HEK293 (cell line): ENCODE data around the gene OVOL1.

Experiments
- CTCF ChIA-PET: fragments of 350-600 bp; formaldehyde crosslinking; extraction: SDS; loops from one replicate; lab custom pipeline; 2021; ENCODE audit warnings: antibody characterized with exemption; lab: Yijun Ruan, JAX
- POLR2A ChIA-PET: fragments of 300-600 bp; formaldehyde crosslinking; extraction: SDS; loops from one replicate; lab custom pipeline; 2020; ENCODE audit warnings: antibody characterized with exemption, inconsistent platforms; lab: Yijun Ruan, JAX
- H3K27ac ChIP-seq: fragments of 200-500 bp; sonication (Bioruptor generic); 2 replicates; pipeline ENCODE4 v1.5.1; 2014; ENCODE audit warnings: low read depth, low read length, control low read depth, inconsistent platforms; ENCODE audit errors: extremely low read depth
- H3K36me3 ChIP-seq, 2 experiments: fragments of 200-500 bp in 1 of 2; sonication (Bioruptor generic) in 1 of 2; 1 replicate in 1 of 2; 2 replicates in 1 of 2; pipeline ENCODE4 v1.5.1; 2014 to 2017; ENCODE audit warnings: inconsistent platforms in 2 of 2, low read length in 2 of 2; ENCODE audit not compliant: control insufficient read depth in 2 of 2, insufficient read depth in 1 of 2
- H3K4me1 ChIP-seq: fragments of 200-500 bp; sonication (Bioruptor generic); 2 replicates; pipeline ENCODE4 v1.5.1; 2014; ENCODE audit warnings: mild to moderate bottlenecking, low read length, inconsistent platforms; ENCODE audit not compliant: control insufficient read depth, insufficient read depth
- H3K4me3 ChIP-seq: 2 replicates; pipeline ENCODE4 v1.5.1; 2011; ENCODE audit warnings: low read depth, mild to moderate bottlenecking, control low read depth, low read length, moderate library complexity
- H3K9me3 ChIP-seq: fragments of 200-500 bp; sonication (Bioruptor generic); 2 replicates; pipeline ENCODE4 v1.5.1; 2014; ENCODE audit warnings: low read depth, low read length, inconsistent platforms; ENCODE audit not compliant: control insufficient read depth, insufficient read depth
- ATF2 ChIP-seq: fragments of 450-650 bp; formaldehyde crosslinking; IDR thresholded peaks from 2 replicates; pipeline ENCODE4 v1.5.1; 2016; ENCODE audit warnings: missing biosample characterization, missing genetic modification characterization, low read depth
- GLI4 ChIP-seq: fragments of 450-650 bp; formaldehyde crosslinking; IDR thresholded peaks from 2 replicates; pipeline ENCODE4 v1.5.1; 2016; ENCODE audit warnings: missing biosample characterization, missing genetic modification characterization
- GLIS1 ChIP-seq: fragments of 450-650 bp; formaldehyde crosslinking; IDR thresholded peaks from 2 replicates; pipeline ENCODE4 v1.5.1; 2016; ENCODE audit warnings: missing biosample characterization, missing genetic modification characterization
- GLIS2 ChIP-seq: fragments of 450-650 bp; formaldehyde crosslinking; IDR thresholded peaks from 2 replicates; pipeline ENCODE4 v1.5.1; 2016; ENCODE audit warnings: missing biosample characterization, missing genetic modification characterization
- PATZ1 ChIP-seq: fragments of 450-650 bp; formaldehyde crosslinking; IDR thresholded peaks from 2 replicates; pipeline ENCODE4 v1.5.1; 2016; ENCODE audit warnings: missing biosample characterization, missing genetic modification characterization
- SALL2 ChIP-seq: fragments of 450-650 bp; formaldehyde crosslinking; IDR thresholded peaks from 2 replicates; pipeline ENCODE4 v1.5.0; 2017; ENCODE audit warnings: missing biosample characterization, mild to moderate bottlenecking, missing genetic modification characterization, borderline replicate concordance
- ZBTB20 ChIP-seq: fragments of 450-650 bp; formaldehyde crosslinking; IDR thresholded peaks from 2 replicates; pipeline ENCODE4 v1.5.1; 2016; ENCODE audit warnings: missing biosample characterization, missing genetic modification characterization
- ZNF121 ChIP-seq: fragments of 450-650 bp; formaldehyde crosslinking; IDR thresholded peaks from 2 replicates; pipeline ENCODE4 v1.5.1; 2016; ENCODE audit warnings: missing biosample characterization, missing genetic modification characterization
- ZNF174 ChIP-seq: fragments of 450-650 bp; formaldehyde crosslinking; IDR thresholded peaks from 2 replicates; pipeline ENCODE4 v1.5.0; 2017; ENCODE audit warnings: missing biosample characterization, mild to moderate bottlenecking, missing genetic modification characterization
- ZNF19 ChIP-seq: fragments of 450-650 bp; formaldehyde crosslinking; IDR thresholded peaks from 2 replicates; pipeline ENCODE4; 2016; ENCODE audit warnings: missing biosample characterization, missing genetic modification characterization, low read depth
- ZNF211 ChIP-seq: fragments of 450-650 bp; formaldehyde crosslinking; IDR thresholded peaks from 2 replicates; pipeline ENCODE4 v1.5.1; 2016; ENCODE audit warnings: low read depth, missing biosample characterization, missing genetic modification characterization
- ZNF23 ChIP-seq: fragments of 450-650 bp; formaldehyde crosslinking; IDR thresholded peaks from 2 replicates; pipeline ENCODE4 v1.5.1; 2016; ENCODE audit warnings: missing biosample characterization, missing genetic modification characterization, borderline replicate concordance
- ZNF302 ChIP-seq: fragments of 450-650 bp; formaldehyde crosslinking; IDR thresholded peaks from 2 replicates; pipeline ENCODE4 v1.5.1; 2016; ENCODE audit warnings: missing biosample characterization, missing genetic modification characterization, low read depth
- ZNF311 ChIP-seq: fragments of 450-650 bp; formaldehyde crosslinking; IDR thresholded peaks from 2 replicates; pipeline ENCODE4 v1.5.1; 2017; ENCODE audit warnings: missing biosample characterization, missing genetic modification characterization, borderline replicate concordance
- ZNF341 ChIP-seq: fragments of 450-650 bp; formaldehyde crosslinking; IDR thresholded peaks from 2 replicates; pipeline ENCODE4; 2016; ENCODE audit warnings: low read depth, missing biosample characterization, missing genetic modification characterization
- ZNF398 ChIP-seq: fragments of 450-650 bp; formaldehyde crosslinking; IDR thresholded peaks from 2 replicates; pipeline ENCODE4 v1.5.1; 2017; ENCODE audit warnings: missing biosample characterization, missing genetic modification characterization
- ZNF404 ChIP-seq: fragments of 450-650 bp; formaldehyde crosslinking; IDR thresholded peaks from 2 replicates; pipeline ENCODE4 v1.5.1; 2017; ENCODE audit warnings: missing biosample characterization, missing genetic modification characterization
- ZNF521 ChIP-seq: fragments of 450-650 bp; formaldehyde crosslinking; IDR thresholded peaks from 2 replicates; pipeline ENCODE4 v1.5.1; 2017; ENCODE audit warnings: missing biosample characterization, mild to moderate bottlenecking, missing genetic modification characterization
- ZNF580 ChIP-seq: fragments of 450-650 bp; formaldehyde crosslinking; IDR thresholded peaks from 2 replicates; pipeline ENCODE4 v1.5.1; 2016; ENCODE audit warnings: missing biosample characterization, missing genetic modification characterization
- ZNF660 ChIP-seq: fragments of 450-650 bp; IDR thresholded peaks from 2 replicates; pipeline ENCODE4 v1.5.1; 2018; ENCODE audit warnings: missing biosample characterization, mild to moderate bottlenecking, missing genetic modification characterization
- ZNF76 ChIP-seq: fragments of 450-650 bp; formaldehyde crosslinking; IDR thresholded peaks from 2 replicates; pipeline ENCODE4; 2016; ENCODE audit warnings: low read depth, missing biosample characterization, missing genetic modification characterization, borderline replicate concordance
- ZNF837 ChIP-seq: fragments of 450-650 bp; formaldehyde crosslinking; IDR thresholded peaks from 2 replicates; pipeline ENCODE4 v1.5.1; 2016; ENCODE audit warnings: missing biosample characterization, missing genetic modification characterization
- ZSCAN23 ChIP-seq: fragments of 450-650 bp; formaldehyde crosslinking; IDR thresholded peaks from 2 replicates; pipeline ENCODE4 v1.5.1; 2016; ENCODE audit warnings: missing biosample characterization, missing genetic modification characterization
- TF ChIP-seq, protein P1 (sequence below): fragments of 450-650 bp; formaldehyde crosslinking; IDR thresholded peaks from 2 replicates; pipeline ENCODE4 v1.5.1; 2016; ENCODE audit warnings: missing biosample characterization, missing genetic modification characterization
- TF ChIP-seq, protein P2 (sequence below): fragments of 450-650 bp; formaldehyde crosslinking; IDR thresholded peaks from 2 replicates; pipeline ENCODE4 v1.5.1; 2016; ENCODE audit warnings: missing biosample characterization, missing genetic modification characterization

Gene OVOL1

GRCh38 chr11:65814986-65815565 is 28.2 kb downstream of the OVOL1 start:
- no peaks in the 10 kb centered on the region for H3K9me3 ChIP-seq
- H3K27ac ChIP-seq, result no peak overlapping the region
- H3K4me3 ChIP-seq, result no peak overlapping the region
- TF ChIP-seq PATZ1 (tag by site-specific recombination) (no peak), ZNF121 (no peak), ZNF211 (tag by site-specific recombination) (no peak), ZNF521 (tag by site-specific recombination) (no peak), ZNF302 (no peak), ZNF19 (tag by site-specific recombination) (no peak), ZNF311 (tag by site-specific recombination) (no peak), ZNF23 (tag by site-specific recombination) (no peak), ZSCAN23 (tag by site-specific recombination) (no peak), GLI4 (no peak), ZBTB20 (tag by site-specific recombination) (no peak), ZNF341 (tag by site-specific recombination) (no peak), ZNF76 (tag by site-specific recombination) (no peak), GLIS1 (tag by site-specific recombination) (no peak), ZNF660 (tag by site-specific recombination) (no peak), SALL2 (tag by site-specific recombination) (no peak)
- TF ChIP-seq, protein P1, sequence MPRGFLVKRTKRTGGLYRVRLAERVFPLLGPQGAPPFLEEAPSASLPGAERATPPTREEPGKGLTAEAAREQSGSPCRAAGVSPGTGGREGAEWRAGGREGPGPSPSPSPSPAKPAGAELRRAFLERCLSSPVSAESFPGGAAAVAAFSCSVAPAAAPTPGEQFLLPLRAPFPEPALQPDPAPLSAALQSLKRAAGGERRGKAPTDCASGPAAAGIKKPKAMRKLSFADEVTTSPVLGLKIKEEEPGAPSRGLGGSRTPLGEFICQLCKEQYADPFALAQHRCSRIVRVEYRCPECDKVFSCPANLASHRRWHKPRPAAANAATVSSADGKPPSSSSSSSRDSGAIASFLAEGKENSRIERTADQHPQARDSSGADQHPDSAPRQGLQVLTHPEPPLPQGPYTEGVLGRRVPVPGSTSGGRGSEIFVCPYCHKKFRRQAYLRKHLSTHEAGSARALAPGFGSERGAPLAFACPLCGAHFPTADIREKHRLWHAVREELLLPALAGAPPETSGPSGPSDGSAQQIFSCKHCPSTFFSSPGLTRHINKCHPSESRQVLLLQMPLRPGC (tag by site-specific recombination), result no peak
- TF ChIP-seq, protein P2, sequence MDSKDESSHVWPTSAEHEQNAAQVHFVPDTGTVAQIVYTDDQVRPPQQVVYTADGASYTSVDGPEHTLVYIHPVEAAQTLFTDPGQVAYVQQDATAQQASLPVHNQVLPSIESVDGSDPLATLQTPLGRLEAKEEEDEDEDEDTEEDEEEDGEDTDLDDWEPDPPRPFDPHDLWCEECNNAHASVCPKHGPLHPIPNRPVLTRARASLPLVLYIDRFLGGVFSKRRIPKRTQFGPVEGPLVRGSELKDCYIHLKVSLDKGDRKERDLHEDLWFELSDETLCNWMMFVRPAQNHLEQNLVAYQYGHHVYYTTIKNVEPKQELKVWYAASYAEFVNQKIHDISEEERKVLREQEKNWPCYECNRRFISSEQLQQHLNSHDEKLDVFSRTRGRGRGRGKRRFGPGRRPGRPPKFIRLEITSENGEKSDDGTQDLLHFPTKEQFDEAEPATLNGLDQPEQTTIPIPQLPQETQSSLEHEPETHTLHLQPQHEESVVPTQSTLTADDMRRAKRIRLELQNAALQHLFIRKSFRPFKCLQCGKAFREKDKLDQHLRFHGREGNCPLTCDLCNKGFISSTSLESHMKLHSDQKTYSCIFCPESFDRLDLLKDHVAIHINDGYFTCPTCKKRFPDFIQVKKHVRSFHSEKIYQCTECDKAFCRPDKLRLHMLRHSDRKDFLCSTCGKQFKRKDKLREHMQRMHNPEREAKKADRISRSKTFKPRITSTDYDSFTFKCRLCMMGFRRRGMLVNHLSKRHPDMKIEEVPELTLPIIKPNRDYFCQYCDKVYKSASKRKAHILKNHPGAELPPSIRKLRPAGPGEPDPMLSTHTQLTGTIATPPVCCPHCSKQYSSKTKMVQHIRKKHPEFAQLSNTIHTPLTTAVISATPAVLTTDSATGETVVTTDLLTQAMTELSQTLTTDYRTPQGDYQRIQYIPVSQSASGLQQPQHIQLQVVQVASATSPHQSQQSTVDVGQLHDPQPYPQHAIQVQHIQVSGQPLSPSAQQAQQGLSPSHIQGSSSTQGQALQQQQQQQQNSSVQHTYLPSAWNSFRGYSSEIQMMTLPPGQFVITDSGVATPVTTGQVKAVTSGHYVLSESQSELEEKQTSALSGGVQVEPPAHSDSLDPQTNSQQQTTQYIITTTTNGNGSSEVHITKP, result no peak
- H3K36me3 ChIP-seq, result no peaks in the 10 kb centered on the region
- ChIA-PET POLR2A (no interaction called here), CTCF (interaction anchor here (0.6 to 5.4 kb wide), 4 partner anchors 11 to 158 kb away, joined by 3 to 45 read pairs (median 22); partner anchors contain the start of genes AP5B1 and KAT5)
- no peaks in the 10 kb centered on the region; the same call in 1 of the 2 replicates for H3K4me1 ChIP-seq

DNA sequence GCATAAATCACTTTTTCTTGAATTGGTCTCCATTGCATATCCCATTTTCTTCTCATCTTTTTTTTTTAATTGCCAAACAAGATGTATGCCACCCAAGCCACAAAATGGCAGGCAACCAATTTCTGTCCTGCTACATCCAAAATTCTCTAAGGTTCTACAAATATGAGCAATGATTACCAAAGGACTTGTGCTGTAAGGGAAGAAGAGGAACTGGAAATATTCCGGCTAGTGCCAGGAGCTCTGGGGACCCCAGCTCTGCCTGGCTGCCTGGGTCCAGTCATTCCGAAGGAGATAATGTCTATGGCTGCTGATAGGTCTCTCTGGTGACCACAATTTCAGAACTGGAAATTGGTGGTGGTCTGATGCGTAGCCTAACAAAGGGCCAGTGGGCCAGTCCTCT is 29.8 kb downstream of the OVOL1 start:
- Histone ChIP-seq H3K27ac (no peak overlapping the region), H3K9me3 (no peaks in the 10 kb centered on the region), H3K36me3 (no peaks in the 10 kb centered on the region), H3K4me3 (no peak overlapping the region), H3K4me1 (no peaks in the 10 kb centered on the region; the same call in 1 of the 2 replicates)
- POLR2A ChIA-PET, result interaction anchor here (1.2 to 1.8 kb wide), 4 partner anchors 43 to 104 kb away, joined by 3 to 10 read pairs (median 5); partner anchors contain the start of genes KAT5 and RNASEH2C
- CTCF ChIA-PET, result interaction anchor here (0.6 to 5.4 kb wide), 22 partner anchors 8 to 191 kb away, joined by 3 to 45 read pairs (median 5); partner anchors contain the start of genes AP5B1, KAT5, MUS81 and RNASEH2C
- TF ChIP-seq GLIS2 (tag by site-specific recombination), result no peak
- TF ChIP-seq ZNF174, result no peak
- TF ChIP-seq ATF2 (tag by site-specific recombination), result no peak
- TF ChIP-seq ZNF398 (tag by site-specific recombination), result no peak
- no peak for TF ChIP-seq ZNF404
- no peak for TF ChIP-seq ZNF580
- no peak for TF ChIP-seq ZNF837 (tag by site-specific recombination)
